Keratinocyte (primary cell): ENCODE measurements around the gene WDR7.

ENCODE experiments used
- EZH2 ChIP-seq: IDR thresholded peaks from one replicate; pipeline ENCODE4 v1.6.1; 2012; ENCODE audit warnings: inconsistent platforms, mild to moderate bottlenecking, low read length, moderate library complexity
- TF ChIP-seq, protein P1 (sequence below), 3 experiments: IDR thresholded peaks in 1 of 3; conservative IDR thresholded peaks in 1 of 3; optimal IDR thresholded peaks in 1 of 3; 2 replicates in 2 of 3; 3 replicates in 1 of 3; pipeline versions ENCODE3 to v1.5.1; 2011; ENCODE audit warnings: low read length in 3 of 3, mild to moderate bottlenecking in 3 of 3, moderate library complexity in 2 of 3, control low read depth in 1 of 3, inconsistent platforms in 1 of 3; ENCODE audit not compliant: insufficient read depth in 2 of 3; ENCODE audit errors: extremely low read depth in 1 of 3

DNA sequence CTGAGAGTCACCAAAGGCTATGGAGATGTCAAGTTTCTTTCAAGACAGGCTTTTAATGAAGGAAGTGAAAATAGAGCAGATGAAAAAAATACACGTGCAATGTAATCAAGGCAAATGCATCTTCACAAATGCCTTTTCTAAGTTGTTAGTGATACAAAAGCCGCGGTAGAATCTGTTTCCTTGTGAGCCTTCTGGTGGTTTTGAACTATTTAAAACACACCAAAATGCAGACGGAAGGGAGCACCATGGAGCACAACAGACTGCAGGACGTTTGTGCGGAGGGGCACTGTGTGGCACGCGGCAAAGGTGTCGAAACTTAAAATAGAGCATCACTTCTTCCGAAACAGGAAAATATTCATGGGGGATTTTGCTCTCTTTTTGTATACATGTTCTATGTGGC lies 430.7 kb downstream of the WDR7 start:
- TF ChIP-seq, protein P1, sequence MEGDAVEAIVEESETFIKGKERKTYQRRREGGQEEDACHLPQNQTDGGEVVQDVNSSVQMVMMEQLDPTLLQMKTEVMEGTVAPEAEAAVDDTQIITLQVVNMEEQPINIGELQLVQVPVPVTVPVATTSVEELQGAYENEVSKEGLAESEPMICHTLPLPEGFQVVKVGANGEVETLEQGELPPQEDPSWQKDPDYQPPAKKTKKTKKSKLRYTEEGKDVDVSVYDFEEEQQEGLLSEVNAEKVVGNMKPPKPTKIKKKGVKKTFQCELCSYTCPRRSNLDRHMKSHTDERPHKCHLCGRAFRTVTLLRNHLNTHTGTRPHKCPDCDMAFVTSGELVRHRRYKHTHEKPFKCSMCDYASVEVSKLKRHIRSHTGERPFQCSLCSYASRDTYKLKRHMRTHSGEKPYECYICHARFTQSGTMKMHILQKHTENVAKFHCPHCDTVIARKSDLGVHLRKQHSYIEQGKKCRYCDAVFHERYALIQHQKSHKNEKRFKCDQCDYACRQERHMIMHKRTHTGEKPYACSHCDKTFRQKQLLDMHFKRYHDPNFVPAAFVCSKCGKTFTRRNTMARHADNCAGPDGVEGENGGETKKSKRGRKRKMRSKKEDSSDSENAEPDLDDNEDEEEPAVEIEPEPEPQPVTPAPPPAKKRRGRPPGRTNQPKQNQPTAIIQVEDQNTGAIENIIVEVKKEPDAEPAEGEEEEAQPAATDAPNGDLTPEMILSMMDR (optimal IDR thresholded peaks at IDR 0.05 in 1 of 3, IDR thresholded peaks at IDR 0.05 in 1 of 3, conservative IDR thresholded peaks at IDR 0.05 in 1 of 3; ENCODE audit: extremely low read depth in 1 of 3, insufficient read depth in 2 of 3, low read length in 3 of 3) = no peak
- no peak for TF ChIP-seq EZH2
